HUES6 (cell line): Measurements from ENCODE around the gene PLPP7.

Experiments used
- H3K27ac ChIP-seq: 2 replicates; pipeline ENCODE4 v1.7.0; 2013; ENCODE audit warnings: low read depth, mild to moderate bottlenecking, low read length, inconsistent platforms
- H3K27me3 ChIP-seq: 2 replicates; pipeline ENCODE4 v1.6.1; 2013; ENCODE audit warnings: low read length; ENCODE audit not compliant: control insufficient read depth, insufficient read depth
- H3K36me3 ChIP-seq: 2 replicates; pipeline ENCODE4 v1.6.1; 2013; ENCODE audit warnings: low read length; ENCODE audit not compliant: control insufficient read depth, insufficient read depth
- H3K4me1 ChIP-seq: 2 replicates; pipeline ENCODE4 v1.6.1; 2013; ENCODE audit warnings: low read length; ENCODE audit not compliant: control insufficient read depth, insufficient read depth
- H3K4me3 ChIP-seq: 2 replicates; pipeline ENCODE4 v1.5.1; 2013; ENCODE audit warnings: low read depth, low read length
- H3K9ac ChIP-seq: one replicate; pipeline ENCODE4 v1.6.1; 2013; ENCODE audit warnings: mild to moderate bottlenecking, low read length
- H3K9me3 ChIP-seq: 2 replicates; pipeline ENCODE4 v1.6.1; 2013; ENCODE audit warnings: low read depth, low read length; ENCODE audit not compliant: control insufficient read depth, insufficient read depth

Gene PLPP7

GRCh38 chr9:131307974-131308373 lies 18.5 kb downstream of the PLPP7 start:
- no peaks in the 10 kb centered on the region for H3K27me3 ChIP-seq
- H3K9me3 ChIP-seq, result no peaks in the 10 kb centered on the region
- no peak overlapping the region for H3K4me3 ChIP-seq
- H3K27ac ChIP-seq, result no peak overlapping the region
- no peak overlapping the region for H3K9ac ChIP-seq
- peaks cover 3% of the 10 kb centered on the region; the same call in 1 of the 2 replicates for H3K4me1 ChIP-seq
- no peaks in the 10 kb centered on the region for H3K36me3 ChIP-seq

- Histone ChIP-seq H3K4me3 (no peak overlapping the region), H3K9ac (no peak overlapping the region), H3K4me1 (peaks cover 3% of the 10 kb centered on the region; the same call in 1 of the 2 replicates), H3K9me3 (no peaks in the 10 kb centered on the region), H3K36me3 (no peaks in the 10 kb centered on the region), H3K27me3 (no peaks in the 10 kb centered on the region), H3K27ac (no peak overlapping the region)
Measured at GRCh38 chr9:131308452-131308851, 18.9 kb downstream of the PLPP7 start.

- H3K27ac ChIP-seq, result no peak overlapping the region
- H3K9ac ChIP-seq, result no peak overlapping the region
- H3K4me1 ChIP-seq, result no peaks in the 10 kb centered on the region
- H3K4me3 ChIP-seq, result no peak overlapping the region
- no peaks in the 10 kb centered on the region for H3K9me3 ChIP-seq
- no peaks in the 10 kb centered on the region for H3K36me3 ChIP-seq
- H3K27me3 ChIP-seq, result no peaks in the 10 kb centered on the region
Measured at GRCh38 chr9:131308906-131309529, 19.5 kb downstream of the PLPP7 start.

GRCh38 chr9:131309530-131310276 lies 20.2 kb downstream of the PLPP7 start:
- Histone ChIP-seq H3K4me1 (no peaks in the 10 kb centered on the region), H3K27me3 (no peaks in the 10 kb centered on the region), H3K36me3 (no peaks in the 10 kb centered on the region), H3K27ac (no peak overlapping the region), H3K4me3 (no peak overlapping the region), H3K9ac (no peak overlapping the region), H3K9me3 (no peaks in the 10 kb centered on the region)

GRCh38 chr9:131310833-131311554 lies 21.5 kb downstream of the PLPP7 start:
- H3K9ac ChIP-seq, result no peak overlapping the region
- no peak overlapping the region for H3K27ac ChIP-seq
- H3K9me3 ChIP-seq, result no peaks in the 10 kb centered on the region
- no peaks in the 10 kb centered on the region for H3K36me3 ChIP-seq
- no peaks in the 10 kb centered on the region for H3K27me3 ChIP-seq
- H3K4me1 ChIP-seq, result no peaks in the 10 kb centered on the region
- no peak overlapping the region for H3K4me3 ChIP-seq

GRCh38 chr9:131312246-131312645 lies 22.7 kb downstream of the PLPP7 start:
- Histone ChIP-seq H3K9ac (no peak overlapping the region), H3K4me1 (no peaks in the 10 kb centered on the region), H3K27ac (no peak overlapping the region)

GRCh38 chr9:131312822-131313770 lies 23.6 kb downstream of the PLPP7 start:
- H3K27ac ChIP-seq, result no peak overlapping the region
- no peak overlapping the region for H3K9ac ChIP-seq
- no peaks in the 10 kb centered on the region for H3K9me3 ChIP-seq
- H3K36me3 ChIP-seq, result no peaks in the 10 kb centered on the region
- H3K27me3 ChIP-seq, result no peaks in the 10 kb centered on the region
- no peaks in the 10 kb centered on the region for H3K4me1 ChIP-seq
- H3K4me3 ChIP-seq, result no peak overlapping the region

More at GRCh38 chr9:131312246-131312645, 22.7 kb downstream of the PLPP7 start:
- Histone ChIP-seq H3K4me3 (no peak overlapping the region), H3K27me3 (no peaks in the 10 kb centered on the region), H3K9me3 (no peaks in the 10 kb centered on the region), H3K36me3 (no peaks in the 10 kb centered on the region)

GRCh38 chr9:131318231-131319085 lies 28.9 kb downstream of the PLPP7 start:
- Histone ChIP-seq H3K27ac (no peak overlapping the region), H3K36me3 (no peaks in the 10 kb centered on the region), H3K4me1 (no peaks in the 10 kb centered on the region), H3K27me3 (no peaks in the 10 kb centered on the region), H3K4me3 (no peak overlapping the region), H3K9ac (no peak overlapping the region), H3K9me3 (no peaks in the 10 kb centered on the region)

GRCh38 chr9:131319486-131319885 lies 30.0 kb downstream of the PLPP7 start:
- H3K9ac ChIP-seq, result no peak overlapping the region
- H3K4me3 ChIP-seq, result no peak overlapping the region
- H3K4me1 ChIP-seq, result no peaks in the 10 kb centered on the region
- no peaks in the 10 kb centered on the region for H3K36me3 ChIP-seq
- no peak overlapping the region for H3K27ac ChIP-seq
- no peaks in the 10 kb centered on the region for H3K9me3 ChIP-seq
- no peaks in the 10 kb centered on the region for H3K27me3 ChIP-seq
